ENCODE measurements around the gene RAPGEF5. TPM values are rescaled to one million over a fixed set of nuclear protein-coding genes. Genes with fewer than 3 reads are reported as not detected.

Gene RAPGEF5
- total RNA-seq, 1 donor from 2014 or later: 139 TPM

- Histone ChIP-seq H3K9me3 (no peaks in the 10 kb centered on the region), H3K27ac (no peak overlapping the region), H3K36me3 (no peaks in the 10 kb centered on the region), H3K4me1 (no peaks in the 10 kb centered on the region), H3K27me3 (peaks cover 11% of the 10 kb centered on the region), H3K4me3 (no peak overlapping the region)
- ATAC-seq (no peak), DNase-seq (no peak)
- intact Hi-C loops (cut with DNase I): no loop called here
- TF ChIP-seq CTCF (IDR thresholded peaks at IDR 0.05): no peak
These were observed 4.1 kb downstream of the RAPGEF5 start for GRCh38 chr7:22352887-22353286.

GRCh38 chr7:22351878-22352277 lies 5.1 kb downstream of the RAPGEF5 start:
- H3K36me3 ChIP-seq: no peaks in the 10 kb centered on the region
- no peak overlapping the region for H3K4me3 ChIP-seq
- no peaks in the 10 kb centered on the region for H3K4me1 ChIP-seq
- intact Hi-C loops (cut with DNase I): no loop called here
- DNase-seq (no peak), ATAC-seq (no peak)
- no peak for TF ChIP-seq CTCF (IDR thresholded peaks at IDR 0.05)
- H3K27ac ChIP-seq: no peak overlapping the region
- H3K9me3 ChIP-seq: no peaks in the 10 kb centered on the region
- H3K27me3 ChIP-seq: peaks cover 11% of the 10 kb centered on the region

- no peaks in the 10 kb centered on the region for H3K4me1 ChIP-seq
- H3K4me3 ChIP-seq: no peak overlapping the region
- H3K27ac ChIP-seq: no peak overlapping the region
- TF ChIP-seq CTCF (IDR thresholded peaks at IDR 0.05): no peak
- H3K27me3 ChIP-seq: peaks cover 11% of the 10 kb centered on the region
- no peak for DNase-seq
- no peaks in the 10 kb centered on the region for H3K36me3 ChIP-seq
- H3K9me3 ChIP-seq: no peaks in the 10 kb centered on the region
- ATAC-seq: no peak
- intact Hi-C loops (cut with DNase I): no loop called here
These were observed 5.6 kb downstream of the RAPGEF5 start for GRCh38 chr7:22351329-22351692.

GRCh38 chr7:22350466-22351328 lies 6.3 kb downstream of the RAPGEF5 start:
- Histone ChIP-seq H3K27me3 (peaks cover 6% of the 10 kb centered on the region), H3K27ac (no peak overlapping the region), H3K4me3 (no peak overlapping the region), H3K4me1 (no peaks in the 10 kb centered on the region), H3K36me3 (no peaks in the 10 kb centered on the region), H3K9me3 (no peaks in the 10 kb centered on the region)
- TF ChIP-seq CTCF (IDR thresholded peaks at IDR 0.05): no peak
- intact Hi-C loops (cut with DNase I): no loop called here
- DNase-seq (no peak), ATAC-seq (no peak)

- ATAC-seq (no peak), DNase-seq (no peak)
- no peak for TF ChIP-seq CTCF (IDR thresholded peaks at IDR 0.05)
- Histone ChIP-seq H3K4me1 (no peaks in the 10 kb centered on the region), H3K27me3 (no peaks in the 10 kb centered on the region), H3K36me3 (no peaks in the 10 kb centered on the region), H3K4me3 (no peak overlapping the region), H3K27ac (no peak overlapping the region), H3K9me3 (no peaks in the 10 kb centered on the region)
- intact Hi-C loops (cut with DNase I): no loop called here
These were observed 8.6 kb downstream of the RAPGEF5 start for GRCh38 chr7:22348379-22348778.
